Endothelial cell of umbilical vein (primary cell): ENCODE data around the gene CDH22. TPM values are rescaled to one million over a fixed set of nuclear protein-coding genes. Genes with fewer than 3 reads are reported as not detected.

ENCODE experiments used
- BruUV-seq: library from RNA; stranded (reverse); fragments of 400-500 nt; replicated peaks from 2 replicates; lab custom pipeline; 2021; lab: Mats Ljungman, UMichigan
- CTCF ChIA-PET: fragments of 300-600, 350-600 bp; sonication (Branson Sonifier 250); formaldehyde crosslinking; loops from one replicate; lab custom pipeline; 2021; ENCODE audit warnings: antibody characterized with exemption, inconsistent platforms; lab: Charles Lee
- POLR2A ChIA-PET: fragments of 300-600, 350-600 bp; sonication (Branson Sonifier 250); formaldehyde crosslinking; loops from one replicate; lab custom pipeline; 2021; ENCODE audit warnings: antibody characterized with exemption, inconsistent platforms; lab: Charles Lee
- DNase-seq: peaks from one replicate; pipeline ENCODE4 v3.0.0-alpha.2; 2011; ENCODE audit warnings: low read depth, low spot score
- FAIRE-seq: peaks from 2 replicates; lab custom pipeline; 2011; peaks lifted over from hg19 to GRCh38; lab: Jason Lieb, UNC
- H2AFZ ChIP-seq: 2 replicates; pipeline ENCODE4 v1.6.0; 2012; ENCODE audit warnings: low read depth, low read length, control low read depth, inconsistent platforms
- H3K27ac ChIP-seq: 2 replicates; pipeline ENCODE4 v1.5.1; 2011; ENCODE audit warnings: low read depth, mild to moderate bottlenecking, control low read depth, low read length, moderate library complexity; ENCODE audit not compliant: insufficient read depth
- H3K27me3 ChIP-seq, 2 experiments: 2 replicates each; pipeline versions ENCODE4 v1.6.0 to v1.6.1; 2011; ENCODE audit warnings: low read length in 2 of 2, mixed read lengths in 1 of 2; ENCODE audit not compliant: control insufficient read depth in 2 of 2, insufficient read depth in 2 of 2
- H3K36me3 ChIP-seq, 2 experiments: 2 replicates in 1 of 2; 3 replicates in 1 of 2; pipeline ENCODE4 v1.5.1; 2011; ENCODE audit warnings: low read length in 2 of 2, mild to moderate bottlenecking in 1 of 2, moderate library complexity in 1 of 2; ENCODE audit not compliant: control insufficient read depth in 2 of 2, insufficient read depth in 2 of 2; ENCODE audit errors: extremely low read depth in 1 of 2
- H3K4me1 ChIP-seq: 3 replicates; pipeline ENCODE4 v1.5.1; 2011; ENCODE audit warnings: mild to moderate bottlenecking, low read length; ENCODE audit not compliant: control insufficient read depth, insufficient read depth; ENCODE audit errors: extremely low read depth
- H3K4me2 ChIP-seq: 2 replicates; pipeline ENCODE4 v1.6.1; 2011; ENCODE audit warnings: low read length, control low read depth, mixed read lengths; ENCODE audit not compliant: insufficient read depth
- H3K4me3 ChIP-seq, 3 experiments: fragments of 200-600 bp in 1 of 3; sonication (generic), shearing (Covaris generic) in 1 of 3; replicated peaks in 1 of 3; 2 replicates each; pipeline ENCODE4 v1.5.1; 2011 to 2016; ENCODE audit warnings: control low read depth in 3 of 3, low read length in 3 of 3, mild to moderate bottlenecking in 2 of 3, inconsistent platforms in 1 of 3, low read depth in 1 of 3, moderate library complexity in 1 of 3; ENCODE audit not compliant: insufficient read depth in 1 of 3
- H3K79me2 ChIP-seq: 2 replicates; pipeline ENCODE4 v1.6.0; 2012; ENCODE audit warnings: low read length, inconsistent platforms; ENCODE audit not compliant: control insufficient read depth, insufficient read depth
- H3K9ac ChIP-seq: replicated peaks from 2 replicates; pipeline ENCODE3; 2011; ENCODE audit warnings: low read length, control low read depth; ENCODE audit not compliant: insufficient read depth; ENCODE audit errors: extremely low read depth
- H3K9me1 ChIP-seq: replicated peaks from 3 replicates; pipeline ENCODE4 v1.6.0; 2011; ENCODE audit warnings: mild to moderate bottlenecking, low read length; ENCODE audit not compliant: control insufficient read depth, insufficient read depth; ENCODE audit errors: extremely low read depth
- H3K9me3 ChIP-seq: replicated peaks from 2 replicates; pipeline ENCODE4 v1.5.1; 2012; ENCODE audit warnings: low read length, inconsistent platforms; ENCODE audit not compliant: control insufficient read depth, insufficient read depth
- H4K20me1 ChIP-seq: replicated peaks from 2 replicates; pipeline ENCODE3; 2011; ENCODE audit warnings: mild to moderate bottlenecking, low read length; ENCODE audit not compliant: control insufficient read depth, insufficient read depth; ENCODE audit errors: extremely low read depth
- CTCF ChIP-seq, 2 donors: IDR thresholded peaks; 1 replicate in 1 of 2; 2 replicates in 1 of 2; pipeline ENCODE4 v1.5.1; 2011; ENCODE audit warnings: low read length in 2 of 2, mild to moderate bottlenecking in 2 of 2, moderate library complexity in 2 of 2, control low read depth in 1 of 2, inconsistent platforms in 1 of 2, low read depth in 1 of 2; ENCODE audit not compliant: insufficient read depth in 1 of 2; ENCODE audit errors: extremely low read depth in 1 of 2
- EZH2 ChIP-seq: IDR thresholded peaks from 2 replicates; pipeline ENCODE4 v1.6.1; 2012; ENCODE audit warnings: borderline replicate concordance, low read depth, mild to moderate bottlenecking, moderate library complexity, low read length, inconsistent platforms; ENCODE audit not compliant: severe bottlenecking
- FOS ChIP-seq: IDR thresholded peaks from 2 replicates; pipeline ENCODE4 v1.6.1; 2011; ENCODE audit warnings: mild to moderate bottlenecking, low read length, moderate library complexity, borderline replicate concordance; ENCODE audit not compliant: insufficient read depth
- GATA2 ChIP-seq: IDR thresholded peaks from 2 replicates; pipeline ENCODE4 v1.7.0; 2011; ENCODE audit warnings: low read depth, mild to moderate bottlenecking, moderate library complexity, mixed read lengths, low read length; ENCODE audit not compliant: insufficient read length, insufficient read depth
- JUN ChIP-seq: IDR thresholded peaks from 2 replicates; pipeline ENCODE4 v1.6.1; 2011; ENCODE audit warnings: borderline replicate concordance, low read depth; ENCODE audit not compliant: insufficient read length, insufficient read depth
- MYC ChIP-seq: IDR thresholded peaks from one replicate; pipeline ENCODE4 v1.6.1; 2011; ENCODE audit warnings: mild to moderate bottlenecking, low read depth, low read length
- POLR2A ChIP-seq: IDR thresholded peaks from 2 replicates; pipeline ENCODE4 v1.6.1; 2012; ENCODE audit warnings: low read depth, mild to moderate bottlenecking, control low read depth, low read length
- POLR2AphosphoS5 ChIP-seq: IDR thresholded peaks from 2 replicates; pipeline ENCODE4 v1.6.1; 2012; ENCODE audit warnings: low read depth, mild to moderate bottlenecking, control low read depth, low read length, moderate library complexity; ENCODE audit not compliant: insufficient read depth
- dilution Hi-C: fragments of 300-500 bp; cut with MboI; formaldehyde crosslinking; loops from one replicate; pipeline ENCODE4 v1.15.0; 2019; ENCODE audit warnings: low sequenced_read_pairs; ENCODE audit not compliant: extremely low pct_ligation_motif_present
- intact Hi-C: fragments of 100-400 bp; cut with micrococcal nuclease; formaldehyde crosslinking; loops from one replicate; pipeline ENCODE4 v1.10.0; 2022
- polyA plus RNA-seq, 4 experiments: library from polyadenylated mRNA; depleted of rRNA in 3 of 4; stranded (reverse) in 3 of 4; unstranded in 1 of 4; fragments of >200 nt; gene quantifications; 2 replicates each; pipeline versions ENCODE4 v1.2.1 to v1.2.3, GENCODE V29; 2011 to 2012; ENCODE audit warnings: missing spikeins in 1 of 4
- total RNA-seq: library from RNA; stranded (reverse); gene quantifications from 2 replicates; pipeline ENCODE4 v1.2.3, GENCODE V29; 2021
- TF ChIP-seq, protein P1 (sequence below): IDR thresholded peaks from 2 replicates; pipeline ENCODE4 v1.6.1; 2011; ENCODE audit not compliant: insufficient read depth, insufficient read length

Gene CDH22
- total and polyA plus RNA-seq, 2 donors (not counting 3 experiments of a cell fraction or from before 2014, with no cell fraction given), result not detected

GRCh38 chr20:46299078-46299477 is 9.2 kb downstream of the CDH22 start:
- POLR2A ChIA-PET, result no interaction called here

More at GRCh38 chr20:46299078-46299477, 9.2 kb downstream of the CDH22 start:
- CTCF ChIA-PET, result interaction anchor here (1.4 kb wide), 2 partner anchors 8 to 27 kb away, joined by 4 to 6 read pairs; no protein-coding TSS in a partner anchor
- no peaks in the 10 kb centered on the region for H3K79me2 ChIP-seq
- no peaks in the 10 kb centered on the region for H3K9me1 ChIP-seq
- H3K36me3 ChIP-seq, result no peaks in the 10 kb centered on the region
- H3K9ac ChIP-seq, result no peak overlapping the region
- no peak overlapping the region for H3K4me2 ChIP-seq
- H4K20me1 ChIP-seq, result no peaks in the 10 kb centered on the region
- dilution Hi-C loops, result no loop called here
- TF ChIP-seq MYC (no peak), JUN (no peak), CTCF (IDR thresholded peaks at IDR 0.05; ENCODE audit: extremely low read depth in 1 of 2, insufficient read depth in 1 of 2, low read depth in 1 of 2, low read length in 2 of 2) (no peak), FOS (no peak), POLR2AphosphoS5 (no peak), POLR2A (no peak), GATA2 (no peak), EZH2 (no peak)
- TF ChIP-seq, protein P1, sequence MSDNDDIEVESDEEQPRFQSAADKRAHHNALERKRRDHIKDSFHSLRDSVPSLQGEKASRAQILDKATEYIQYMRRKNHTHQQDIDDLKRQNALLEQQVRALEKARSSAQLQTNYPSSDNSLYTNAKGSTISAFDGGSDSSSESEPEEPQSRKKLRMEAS, result no peak
- H3K9me3 ChIP-seq, result no peaks in the 10 kb centered on the region
- H3K27me3 ChIP-seq, result peaks cover 0 to under 1% of the 10 kb centered on the region in 2 experiments
- DNase-seq (no peak), FAIRE-seq (no peak)
- no peak overlapping the region for H3K27ac ChIP-seq
- no peak overlapping the region for H2AFZ ChIP-seq
- H3K4me1 ChIP-seq, result no peaks in the 10 kb centered on the region
- intact Hi-C loops, result no loop called here
- BruUV-seq, result no TSS peak
- no peak overlapping the region for H3K4me3 ChIP-seq
